Spleen (tissue), 7 donors: Measurements from ENCODE around the gene MUC13.

Source experiments
- CTCF ChIP-seq, 11 experiments: fragments of 200-600 bp in 7 of 11; fragments of 450-650 bp in 4 of 11; sonication (generic) in 4 of 11; IDR thresholded peaks in 8 of 11; conservative IDR thresholded peaks in 3 of 11; 1 replicate in 7 of 11; 2 replicates in 4 of 11; pipeline versions ENCODE4 v1.4.0 to v1.8.0; 2016 to 2021; ENCODE audit warnings: antibody characterized with exemption in 11 of 11, inconsistent platforms in 4 of 11, mild to moderate bottlenecking in 1 of 11
- POLR2A ChIP-seq, 3 donors: fragments of 450-650 bp; IDR thresholded peaks; one replicate each; pipeline ENCODE4 v1.5.1; 2017; ENCODE audit warnings: antibody characterized with exemption in 3 of 3, mild to moderate bottlenecking in 1 of 3
- POLR2AphosphoS5 ChIP-seq, 3 donors: sonication (generic); formaldehyde crosslinking; IDR thresholded peaks; one replicate each; pipeline ENCODE4 v1.5.1; 2017; ENCODE audit warnings: antibody characterized with exemption in 3 of 3
- donor health status: DM: no; HTN: no; CAD: no; lungs with moderate emphysema.
- donor health status: DM: no; HTN: no; CAD: no.
- donor health status: DM: no; HTN: no; CAD: no.

DNA sequence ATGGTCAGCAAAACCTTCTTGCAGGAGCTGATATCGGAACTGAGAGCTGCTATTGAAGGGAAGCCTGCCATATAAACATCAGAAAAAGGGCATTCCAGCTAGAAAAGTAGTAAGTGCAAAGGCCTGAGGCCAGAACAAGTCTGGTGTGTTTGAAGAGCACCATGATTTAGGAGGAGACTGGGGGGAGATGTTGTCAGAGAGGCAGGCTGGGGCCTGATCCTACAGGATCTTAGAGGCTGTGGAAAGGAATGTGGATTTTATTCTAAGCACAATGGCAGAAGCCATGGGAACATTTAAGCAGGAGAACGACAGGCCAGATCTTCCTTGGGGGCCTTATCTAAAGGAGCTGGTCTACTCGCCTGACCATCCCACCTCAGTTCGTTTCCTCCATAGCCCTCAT, 5.1 kb upstream of the MUC13 start:
- no peak for TF ChIP-seq CTCF (IDR thresholded peaks at IDR 0.05 in 8 of 11, conservative IDR thresholded peaks at IDR 0.05 in 3 of 11)
- no peak for TF ChIP-seq POLR2A (IDR thresholded peaks at IDR 0.05)
- TF ChIP-seq POLR2AphosphoS5 (IDR thresholded peaks at IDR 0.05), result no peak
